Heart right ventricle (tissue), 16 donors: ENCODE measurements around the gene CBFA2T3. TPM values are rescaled to one million over a fixed set of nuclear protein-coding genes. Genes with fewer than 3 reads are reported as not detected.

Source experiments
- ATAC-seq, 8 donors: fragments of 200-7000 bp; cut with Tn5 transposase; one replicate each; pipeline ENCODE4 v1.9.1; 2020; ENCODE audit warnings: mild to moderate bottlenecking in 8 of 8, moderate library complexity in 8 of 8, moderate number of reproducible peaks in 1 of 8
- DNase-seq, 2 donors: peaks; one replicate each; pipeline ENCODE4 v3.0.0-alpha.2; 2020
- H3K27ac ChIP-seq, 10 donors: fragments of 200-600 bp; sonication (generic) in 2 of 10; one replicate each; pipeline versions ENCODE4 v1.5.0 to v1.8.0; 2020 to 2022; ENCODE audit warnings: mild to moderate bottlenecking in 3 of 10
- H3K27me3 ChIP-seq, 7 donors: fragments of 200-600 bp; one replicate each; pipeline ENCODE4 v1.8.0; 2021 to 2022; ENCODE audit warnings: mild to moderate bottlenecking in 2 of 7
- H3K36me3 ChIP-seq, 9 donors: fragments of 200-600 bp; sonication (generic) in 1 of 9; one replicate each; pipeline versions ENCODE4 v1.5.0 to v1.8.0; 2020 to 2022; ENCODE audit warnings: mild to moderate bottlenecking in 2 of 9
- H3K4me1 ChIP-seq, 9 donors: fragments of 200-600 bp; sonication (generic) in 1 of 9; one replicate each; pipeline versions ENCODE4 v1.5.0 to v1.8.0; 2020 to 2022; ENCODE audit warnings: mild to moderate bottlenecking in 4 of 9
- H3K4me3 ChIP-seq, 10 donors: fragments of 200-600 bp; sonication (generic) in 2 of 10; one replicate each; pipeline versions ENCODE4 v1.5.0 to v1.8.0; 2020 to 2022; ENCODE audit warnings: mild to moderate bottlenecking in 7 of 10, moderate library complexity in 2 of 10
- H3K9me3 ChIP-seq, 11 donors: fragments of 200-600 bp in 10 of 11; sonication (generic) in 2 of 11; one replicate each; pipeline versions ENCODE4 v1.5.0 to v1.8.0; 2013 to 2022; ENCODE audit warnings: mild to moderate bottlenecking in 2 of 11, control low read depth in 1 of 11, moderate library complexity in 1 of 11
- CTCF ChIP-seq, 9 donors: fragments of 200-600 bp; sonication (generic) in 2 of 9; IDR thresholded peaks; one replicate each; pipeline versions ENCODE4 v1.5.0 to v1.8.0; 2021 to 2022; ENCODE audit warnings: antibody characterized with exemption in 9 of 9, mild to moderate bottlenecking in 5 of 9, moderate library complexity in 1 of 9
- WGBS, 2 donors: extraction: QIAGEN DNeasy Blood & Tissue Kit; methylation state at CpG; one replicate each; pipeline ENCODE4 v1.1.7; 2013; ENCODE audit warnings: inconsistent platforms in 1 of 2; 5-methylcytosine and 5-hydroxymethylcytosine counted together
- intact Hi-C, 10 donors: fragments of 100-400 bp; cut with DNase I; formaldehyde crosslinking; loops; one replicate each; pipeline versions ENCODE4 v1.11.1 to v1.14.2; 2022
- polyA plus RNA-seq, 2 donors: library from polyadenylated mRNA; stranded (reverse); fragments of 200-250 nt; gene quantifications; one replicate each; pipeline ENCODE4 v1.2.3, GENCODE V29; 2013
- total RNA-seq, 10 donors: library from RNA; stranded (reverse); fragmentation: NEBNext Ultra II Directional in 3 of 10; extraction: Animal tissue kit (Norgen Biotek cat#: 25700) in 3 of 10; gene quantifications; one replicate each; pipeline versions ENCODE4 v1.2.1 to v1.2.4, GENCODE V29; 2021 to 2023
- donor health status: Arrhythmogenic right ventricular cardiomyopathy.
- donor health status: ischemic (EF 13 %, LVEDD 7.1; RV severe dilation, severe dysfunction).
- donor health status: healthy with polysubstance abuse.
- donor health status: DM: no; HTN: yes; CAD: no.
- donor health status: DM: no; HTN: no; CAD: no.
- donor health status: ischemic (EF 25% LVEDD 6.9; RV normal size, moderate dysfunction).
- donor health status: ischemic (EF 25% LVEDD 5.7; RV mildly dilated, moderate dysfunction).
- donor health status: healthy.
- donor health status: DM: yes; HTN: yes; CAD: no.
- donor health status: Ischemic cardiomyopathy.
- donor health status: ischemic (EF 35%, LVEDD 5.7; RV mildly dilated, moderate dysfunction).
- donor health status: nonischemic (EF 11% LVEDD 7.7; RV severe dilation, severe dysfunction).
- donor health status: DM: yes; HTN: yes; CAD: no.
- donor health status: PGD.
- donor health status: ischemic (EF 29% LVEDD 5.4; RV normal size, mild dysfunction).
- donor health status: nonischemic (EF 23%, LVEDD 6.1; RV moderate dilation, normal function).

Gene CBFA2T3
- total and polyA plus RNA-seq, 12 donors, result 3.1 to 17.6 (median 6.1) TPM

GRCh38 chr16:88841521-88842307 lies 135.3 kb downstream of the CBFA2T3 start:
- 93 to 95% methylated on average over 40 of the region's 40 CpGs for WGBS, 2 donors

GRCh38 chr16:88840600-88841215 lies 136.3 kb downstream of the CBFA2T3 start:
- WGBS, 2 donors, result 93 to 94% methylated on average over 30 of the region's 30 CpGs
- no peak overlapping the region for H3K4me3 ChIP-seq
- ATAC-seq, result no peak
- H3K4me1 ChIP-seq, result peaks cover 0 to 4% (median 0%) of the 10 kb centered on the region in 9 donors
- no peak for DNase-seq
- no peaks in the 10 kb centered on the region for H3K9me3 ChIP-seq
- intact Hi-C loops, result no loop called here
- H3K36me3 ChIP-seq, result peaks cover 0 to 58% (median 9%) of the 10 kb centered on the region in 9 donors
- H3K27me3 ChIP-seq, result no peaks in the 10 kb centered on the region
- H3K27ac ChIP-seq, result no peak overlapping the region
- TF ChIP-seq CTCF (IDR thresholded peaks at IDR 0.05), result no peak

More at GRCh38 chr16:88841521-88842307, 135.3 kb downstream of the CBFA2T3 start:
- Histone ChIP-seq H3K4me3 (no peak overlapping the region), H3K27me3 (no peaks in the 10 kb centered on the region), H3K9me3 (no peaks in the 10 kb centered on the region), H3K4me1 (peaks cover 0 to 4% (median 0%) of the 10 kb centered on the region in 9 donors), H3K27ac (no peak overlapping the region), H3K36me3 (peaks cover 0 to 54% (median 9%) of the 10 kb centered on the region in 9 donors)
- intact Hi-C loops, result no loop called here
- TF ChIP-seq CTCF (IDR thresholded peaks at IDR 0.05), result no peak
- DNase-seq (no peak), ATAC-seq (no peak)

- ATAC-seq (no peak), DNase-seq (no peak)
- H3K36me3 ChIP-seq, result peaks cover 0 to 65% (median 9%) of the 10 kb centered on the region in 9 donors
- intact Hi-C loops, result no loop called here
- H3K4me3 ChIP-seq, result no peak overlapping the region
- H3K9me3 ChIP-seq, result no peaks in the 10 kb centered on the region
- WGBS, 2 donors, result 92 to 94% methylated on average over 24 of the region's 24 CpGs
- no peak for TF ChIP-seq CTCF (IDR thresholded peaks at IDR 0.05)
- peaks cover 0 to 4% (median 0%) of the 10 kb centered on the region in 9 donors for H3K4me1 ChIP-seq
- no peaks in the 10 kb centered on the region for H3K27me3 ChIP-seq
- no peak overlapping the region for H3K27ac ChIP-seq
These were observed 137.0 kb downstream of the CBFA2T3 start for GRCh38 chr16:88839745-88840599.

GRCh38 chr16:88839026-88839529 lies 137.9 kb downstream of the CBFA2T3 start:
- DNase-seq (no peak), ATAC-seq (no peak)
- H3K4me1 ChIP-seq, result peaks cover 0 to 4% (median 0%) of the 10 kb centered on the region in 9 donors
- no peaks in the 10 kb centered on the region for H3K27me3 ChIP-seq
- WGBS, 2 donors, result 85 to 91% methylated on average over 38 to 39 of the region's 39 CpGs
- peaks cover 0 to 69% (median 9%) of the 10 kb centered on the region in 9 donors for H3K36me3 ChIP-seq
- H3K27ac ChIP-seq, result no peak overlapping the region
- H3K9me3 ChIP-seq, result no peaks in the 10 kb centered on the region
- intact Hi-C loops, result no loop called here
- peak in 2 of 9 donors; percentile 13 to 17 for TF ChIP-seq CTCF (IDR thresholded peaks at IDR 0.05)
- H3K4me3 ChIP-seq, result no peak overlapping the region
